Activated CD8-positive, alpha-beta memory T cell treated with anti-CD3 and anti-CD28 coated beads, Interleukin-2, amount 50 U/mL, for 1 hour (primary cell): ENCODE data around the gene CRACR2A.

Experiments used
- DNase-seq: peaks from one replicate; pipeline ENCODE4 v3.0.0-alpha.2; 2020; ENCODE audit errors: extremely low read depth

Gene CRACR2A

GRCh38 chr12:3725388-3726115 lies 27.4 kb downstream of the CRACR2A start:
- DNase-seq: no peak

GRCh38 chr12:3723916-3724805 lies 28.7 kb downstream of the CRACR2A start:
- DNase-seq: no peak

- DNase-seq: no peak
Measured at GRCh38 chr12:3722368-3722767, 30.5 kb downstream of the CRACR2A start.

DNA sequence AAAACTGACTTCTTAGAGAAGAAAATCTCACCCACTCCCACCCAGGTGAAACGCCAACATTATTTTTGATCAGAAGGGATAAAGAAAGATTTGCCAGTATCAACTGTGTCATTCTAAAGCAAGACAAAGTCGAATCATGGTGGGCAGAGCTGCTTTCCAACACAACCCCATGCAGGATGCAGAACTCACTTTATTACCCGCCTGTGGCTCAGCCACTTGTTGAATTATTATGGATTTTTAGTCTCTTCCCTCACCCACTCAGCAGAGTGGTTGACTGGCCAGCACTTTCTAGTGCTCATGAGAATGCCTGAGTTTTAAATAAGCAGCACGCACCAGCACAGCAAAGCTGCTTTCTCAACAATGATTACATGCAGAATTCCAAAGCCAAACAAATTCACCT lies 32.1 kb downstream of the CRACR2A start:
- DNase-seq: no peak

DNA sequence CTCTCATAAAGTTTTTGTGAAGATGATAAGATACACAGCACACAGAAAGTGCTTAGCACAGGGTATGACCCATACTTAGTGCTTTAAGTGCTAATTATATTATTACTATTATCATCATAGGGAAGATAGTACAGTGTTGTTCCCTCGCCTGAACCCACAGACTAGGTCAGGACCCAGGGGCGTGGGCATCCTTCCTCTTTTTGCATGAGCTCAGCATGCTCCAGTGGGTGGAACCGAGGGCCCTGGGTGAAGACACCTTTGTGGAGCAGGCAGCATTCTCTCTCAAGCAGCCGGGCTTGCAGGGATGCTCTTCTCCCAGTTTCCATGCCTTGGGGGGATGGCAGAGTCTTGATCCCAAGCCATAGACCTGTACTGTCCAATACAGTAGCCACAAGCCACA lies 34.8 kb downstream of the CRACR2A start:
- DNase-seq: no peak

DNA sequence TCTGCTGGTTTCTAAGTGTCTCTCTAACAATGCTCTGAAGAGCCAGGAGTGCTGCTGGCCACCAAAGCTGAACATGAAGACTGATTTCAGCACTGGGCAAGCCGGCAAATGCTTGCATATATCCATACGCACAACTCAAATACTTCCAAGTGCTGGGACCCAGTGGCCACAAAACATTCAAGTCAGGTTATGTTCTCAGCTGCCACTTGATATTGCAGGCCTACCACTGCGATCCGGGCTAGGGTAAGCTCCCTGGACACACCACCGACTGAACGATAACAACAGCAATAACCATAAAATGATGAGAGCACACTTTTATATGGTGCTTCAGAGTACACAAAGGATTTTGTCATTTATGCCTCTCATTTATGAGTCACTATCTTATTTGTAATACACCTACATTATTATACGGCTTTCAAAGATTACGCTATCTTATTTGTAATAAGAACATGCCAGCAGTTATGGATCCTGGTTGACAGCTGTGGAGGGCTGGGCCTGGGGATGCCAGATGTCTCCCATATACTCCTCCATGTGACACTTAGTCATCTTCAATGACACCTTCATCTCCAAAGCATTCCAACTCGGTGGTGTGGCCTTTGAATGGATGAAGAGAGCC lies 35.5 kb downstream of the CRACR2A start:
- DNase-seq: no peak

DNA sequence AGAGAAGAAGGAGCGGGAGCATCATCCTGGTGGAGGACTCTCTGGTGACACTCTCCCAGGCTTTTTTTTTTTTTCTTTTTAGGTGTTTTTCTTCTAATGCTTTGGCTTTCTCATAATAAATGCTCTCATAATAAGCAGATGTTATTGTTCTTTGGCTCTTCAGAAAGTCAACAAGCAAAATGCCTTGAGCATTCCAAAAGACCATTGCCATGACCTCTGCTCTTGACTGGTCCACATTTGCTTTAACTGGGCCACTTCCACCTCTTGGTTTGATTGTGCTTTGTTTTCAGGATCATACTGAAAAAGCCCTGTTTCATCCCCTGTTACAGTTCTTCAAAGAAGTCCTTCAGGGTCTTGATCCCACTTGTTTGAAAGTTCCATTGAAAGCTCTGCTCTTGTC lies 36.9 kb downstream of the CRACR2A start:
- DNase-seq: no peak

GRCh38 chr12:3713947-3714346 lies 39.0 kb downstream of the CRACR2A start:
- no peak for DNase-seq

DNA sequence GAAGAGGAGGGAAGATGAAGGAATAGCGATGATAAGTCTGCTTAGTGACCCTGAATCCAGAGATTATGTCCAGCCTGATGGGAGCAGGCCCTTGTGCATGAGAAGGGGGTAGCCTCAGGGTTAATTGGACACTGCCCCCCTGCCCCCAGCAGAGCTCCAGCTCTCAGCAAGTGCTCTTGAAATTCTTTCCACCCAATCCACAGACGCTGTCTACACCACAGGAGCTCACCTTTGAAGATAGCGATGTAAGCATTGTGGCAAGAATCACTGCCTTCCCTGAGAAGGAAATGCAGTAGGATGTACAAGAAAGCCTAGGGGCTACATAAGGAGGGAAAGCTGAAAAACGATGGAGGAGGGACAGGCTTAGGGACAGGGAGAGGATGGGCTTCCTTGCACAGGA lies 39.4 kb downstream of the CRACR2A start:
- DNase-seq: no peak

GRCh38 chr12:3712209-3712992 lies 40.5 kb downstream of the CRACR2A start:
- DNase-seq: no peak

- no peak for DNase-seq
Measured at GRCh38 chr12:3705354-3705675, 47.6 kb downstream of the CRACR2A start.

DNA sequence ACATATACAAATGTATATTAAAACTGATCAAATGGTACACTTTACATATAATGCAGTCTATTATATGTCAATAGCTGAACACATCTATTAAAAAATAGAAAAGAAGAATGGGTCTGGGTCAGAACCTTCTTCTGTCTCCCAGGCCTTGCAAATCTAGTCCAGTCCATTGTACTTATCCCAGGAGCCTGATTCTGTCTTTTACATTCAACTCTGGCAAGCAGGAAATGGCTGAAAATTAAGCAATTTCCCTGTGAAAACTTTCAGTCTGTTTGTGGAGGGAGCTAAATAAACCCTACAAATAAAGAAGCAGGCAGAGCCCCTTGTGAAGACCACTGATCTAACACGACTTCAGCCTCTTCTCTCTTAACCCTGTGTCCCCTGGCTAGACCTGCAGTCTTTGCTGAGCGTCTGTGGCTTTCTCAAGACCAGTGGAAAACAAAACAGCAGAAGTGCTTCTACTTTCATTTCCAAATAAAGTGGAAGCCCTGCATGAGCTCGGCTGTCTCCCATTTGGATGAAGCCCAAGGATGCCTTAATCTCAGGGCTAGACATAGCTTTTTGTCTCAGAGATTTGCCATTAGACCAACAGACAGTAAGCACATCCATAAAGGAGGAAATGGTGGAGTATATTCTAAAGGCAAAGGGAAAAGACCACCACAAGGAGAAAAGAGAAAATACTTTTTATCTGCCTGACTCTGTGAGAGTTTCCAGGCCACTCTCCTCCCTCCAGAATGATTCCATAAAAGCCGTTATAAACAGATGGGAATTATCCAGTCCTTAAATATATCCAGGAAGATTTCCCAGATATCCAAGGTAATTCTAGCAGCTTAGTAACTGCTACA lies 48.2 kb downstream of the CRACR2A start:
- DNase-seq: no peak

DNA sequence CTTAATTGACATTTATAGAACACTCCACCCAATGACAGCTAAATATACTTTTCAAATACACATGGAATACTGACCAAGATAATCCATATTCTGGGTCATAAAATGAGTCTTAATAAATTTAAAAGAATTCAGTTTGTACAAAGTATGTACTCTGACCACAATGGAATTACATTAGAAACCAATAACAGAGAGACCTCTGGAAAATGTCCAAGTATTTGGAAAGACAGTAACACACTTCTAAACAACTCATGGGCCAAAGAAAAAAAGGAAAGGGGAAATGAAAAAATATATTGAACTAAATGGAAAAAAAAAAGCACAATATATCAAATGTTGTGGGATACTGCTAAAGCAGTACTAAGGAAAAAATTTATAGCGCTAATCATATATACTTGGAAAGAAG lies 52.0 kb downstream of the CRACR2A start:
- DNase-seq: no peak

- DNase-seq: no peak
Measured at GRCh38 chr12:3698218-3698974, 54.5 kb downstream of the CRACR2A start.

DNA sequence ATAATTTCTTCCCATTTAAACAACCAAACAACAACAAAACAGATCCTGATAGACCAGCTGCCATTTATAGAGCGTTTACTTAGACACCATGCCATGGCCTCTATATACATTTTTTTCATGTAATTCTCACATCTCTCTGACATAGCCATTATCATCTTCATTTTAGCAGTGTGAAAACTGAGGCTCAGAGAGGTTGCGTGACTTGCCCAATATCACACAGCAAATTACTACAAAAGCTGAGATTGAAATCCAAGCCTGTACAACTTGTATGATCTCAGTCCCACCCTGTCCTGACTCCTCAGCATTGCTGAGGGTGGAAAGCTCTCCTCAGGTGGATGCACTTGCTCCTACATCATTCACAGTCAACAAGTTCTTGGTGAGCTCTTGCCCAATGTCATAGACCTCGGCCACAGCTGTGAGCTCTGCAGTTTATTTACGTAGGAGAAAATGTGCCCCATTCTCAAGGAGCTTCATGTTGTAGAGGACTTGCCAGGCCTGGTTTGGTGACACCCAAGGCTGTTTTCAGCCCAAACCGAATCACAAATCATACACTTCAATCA lies 55.5 kb downstream of the CRACR2A start:
- no peak for DNase-seq

- no peak for DNase-seq
Measured at GRCh38 chr12:3694673-3695072, 58.2 kb downstream of the CRACR2A start.

GRCh38 chr12:3692616-3693365 lies 60.1 kb downstream of the CRACR2A start:
- no peak for DNase-seq

DNA sequence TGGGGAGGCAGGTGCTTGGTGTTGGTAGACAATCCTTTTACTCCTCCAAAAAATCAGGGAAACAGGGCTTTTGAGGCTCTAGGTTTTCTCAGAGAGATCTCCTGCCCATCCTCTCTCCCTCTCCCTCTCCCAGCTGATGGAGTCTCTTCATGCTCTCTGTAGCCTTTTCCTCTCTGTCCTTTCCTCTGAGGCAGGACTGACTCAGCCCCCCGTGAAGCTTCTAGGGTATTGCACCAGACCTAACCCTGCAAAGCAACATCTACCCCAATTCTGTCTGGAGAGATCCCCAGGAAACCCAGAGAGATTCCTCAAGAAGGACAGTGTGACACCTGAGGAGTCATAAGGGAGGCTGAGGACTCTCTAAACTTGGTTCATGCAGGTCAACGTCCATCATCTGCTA lies 66.4 kb downstream of the CRACR2A start:
- no peak for DNase-seq

DNA sequence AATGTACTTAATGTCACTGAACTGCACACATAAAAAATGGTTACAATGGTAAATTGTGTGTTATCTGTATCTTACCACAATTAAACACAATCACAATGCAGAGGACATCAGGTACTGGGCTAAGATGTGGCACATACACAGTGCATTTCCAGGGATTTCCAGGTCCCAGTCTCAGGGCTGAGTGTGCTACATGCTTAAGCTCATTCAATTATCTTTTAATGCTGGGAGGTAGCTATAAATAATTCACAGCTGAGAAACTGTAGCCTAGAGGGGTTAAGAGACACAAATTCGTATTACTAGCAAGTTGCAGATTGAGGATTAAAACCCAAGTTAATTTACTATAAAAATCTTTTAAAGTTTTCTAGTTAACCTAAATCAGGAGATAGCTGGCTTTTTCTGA lies 67.1 kb downstream of the CRACR2A start:
- DNase-seq: no peak
